ENCODE results near the gene SEMA6A. TPM values are rescaled to one million over a fixed set of nuclear protein-coding genes. Genes with fewer than 3 reads are reported as not detected.

Gene SEMA6A
- total and polyA plus RNA-seq, 2 experiments from 2014 or later = 233 to 400 TPM

GRCh38 chr5:116518423-116518822 is 56.2 kb downstream of the SEMA6A start (continued):
- TF ChIP-seq, protein P1, sequence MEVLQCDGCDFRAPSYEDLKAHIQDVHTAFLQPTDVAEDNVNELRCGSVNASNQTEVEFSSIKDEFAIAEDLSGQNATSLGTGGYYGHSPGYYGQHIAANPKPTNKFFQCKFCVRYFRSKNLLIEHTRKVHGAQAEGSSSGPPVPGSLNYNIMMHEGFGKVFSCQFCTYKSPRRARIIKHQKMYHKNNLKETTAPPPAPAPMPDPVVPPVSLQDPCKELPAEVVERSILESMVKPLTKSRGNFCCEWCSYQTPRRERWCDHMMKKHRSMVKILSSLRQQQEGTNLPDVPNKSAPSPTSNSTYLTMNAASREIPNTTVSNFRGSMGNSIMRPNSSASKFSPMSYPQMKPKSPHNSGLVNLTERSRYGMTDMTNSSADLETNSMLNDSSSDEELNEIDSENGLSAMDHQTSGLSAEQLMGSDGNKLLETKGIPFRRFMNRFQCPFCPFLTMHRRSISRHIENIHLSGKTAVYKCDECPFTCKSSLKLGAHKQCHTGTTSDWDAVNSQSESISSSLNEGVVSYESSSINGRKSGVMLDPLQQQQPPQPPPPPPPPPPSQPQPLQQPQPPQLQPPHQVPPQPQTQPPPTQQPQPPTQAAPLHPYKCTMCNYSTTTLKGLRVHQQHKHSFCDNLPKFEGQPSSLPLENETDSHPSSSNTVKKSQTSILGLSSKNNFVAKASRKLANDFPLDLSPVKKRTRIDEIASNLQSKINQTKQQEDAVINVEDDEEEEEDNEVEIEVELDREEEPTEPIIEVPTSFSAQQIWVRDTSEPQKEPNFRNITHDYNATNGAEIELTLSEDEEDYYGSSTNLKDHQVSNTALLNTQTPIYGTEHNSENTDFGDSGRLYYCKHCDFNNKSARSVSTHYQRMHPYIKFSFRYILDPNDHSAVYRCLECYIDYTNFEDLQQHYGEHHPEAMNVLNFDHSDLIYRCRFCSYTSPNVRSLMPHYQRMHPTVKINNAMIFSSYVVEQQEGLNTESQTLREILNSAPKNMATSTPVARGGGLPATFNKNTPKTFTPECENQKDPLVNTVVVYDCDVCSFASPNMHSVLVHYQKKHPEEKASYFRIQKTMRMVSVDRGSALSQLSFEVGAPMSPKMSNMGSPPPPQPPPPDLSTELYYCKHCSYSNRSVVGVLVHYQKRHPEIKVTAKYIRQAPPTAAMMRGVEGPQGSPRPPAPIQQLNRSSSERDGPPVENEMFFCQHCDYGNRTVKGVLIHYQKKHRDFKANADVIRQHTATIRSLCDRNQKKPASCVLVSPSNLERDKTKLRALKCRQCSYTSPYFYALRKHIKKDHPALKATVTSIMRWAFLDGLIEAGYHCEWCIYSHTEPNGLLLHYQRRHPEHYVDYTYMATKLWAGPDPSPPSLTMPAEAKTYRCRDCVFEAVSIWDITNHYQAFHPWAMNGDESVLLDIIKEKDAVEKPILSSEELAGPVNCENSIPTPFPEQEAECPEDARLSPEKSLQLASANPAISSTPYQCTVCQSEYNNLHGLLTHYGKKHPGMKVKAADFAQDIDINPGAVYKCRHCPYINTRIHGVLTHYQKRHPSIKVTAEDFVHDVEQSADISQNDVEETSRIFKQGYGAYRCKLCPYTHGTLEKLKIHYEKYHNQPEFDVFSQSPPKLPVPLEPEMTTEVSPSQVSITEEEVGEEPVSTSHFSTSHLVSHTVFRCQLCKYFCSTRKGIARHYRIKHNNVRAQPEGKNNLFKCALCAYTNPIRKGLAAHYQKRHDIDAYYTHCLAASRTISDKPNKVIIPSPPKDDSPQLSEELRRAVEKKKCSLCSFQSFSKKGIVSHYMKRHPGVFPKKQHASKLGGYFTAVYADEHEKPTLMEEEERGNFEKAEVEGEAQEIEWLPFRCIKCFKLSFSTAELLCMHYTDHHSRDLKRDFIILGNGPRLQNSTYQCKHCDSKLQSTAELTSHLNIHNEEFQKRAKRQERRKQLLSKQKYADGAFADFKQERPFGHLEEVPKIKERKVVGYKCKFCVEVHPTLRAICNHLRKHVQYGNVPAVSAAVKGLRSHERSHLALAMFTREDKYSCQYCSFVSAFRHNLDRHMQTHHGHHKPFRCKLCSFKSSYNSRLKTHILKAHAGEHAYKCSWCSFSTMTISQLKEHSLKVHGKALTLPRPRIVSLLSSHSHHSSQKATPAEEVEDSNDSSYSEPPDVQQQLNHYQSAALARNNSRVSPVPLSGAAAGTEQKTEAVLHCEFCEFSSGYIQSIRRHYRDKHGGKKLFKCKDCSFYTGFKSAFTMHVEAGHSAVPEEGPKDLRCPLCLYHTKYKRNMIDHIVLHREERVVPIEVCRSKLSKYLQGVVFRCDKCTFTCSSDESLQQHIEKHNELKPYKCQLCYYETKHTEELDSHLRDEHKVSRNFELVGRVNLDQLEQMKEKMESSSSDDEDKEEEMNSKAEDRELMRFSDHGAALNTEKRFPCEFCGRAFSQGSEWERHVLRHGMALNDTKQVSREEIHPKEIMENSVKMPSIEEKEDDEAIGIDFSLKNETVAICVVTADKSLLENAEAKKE (CRISPR knock-in tag; IDR thresholded peaks at IDR 0.05) = no peak

GRCh38 chr5:116517488-116517887 is 57.1 kb downstream of the SEMA6A start:
- peak overlapping the region; percentile 22 for H3K4me2 ChIP-seq
- no peak overlapping the region; the same call in 1 of the 2 replicates for H3K27ac ChIP-seq (ENCODE audit: low read depth)
- H4K20me1 ChIP-seq (replicated peaks; ENCODE audit: insufficient read depth) = peaks cover 91% of the 10 kb centered on the region
- no peak overlapping the region for H3K4me3 Mint-ChIP-seq
- no peaks in the 10 kb centered on the region for H3K9me3 Mint-ChIP-seq
- H2AFZ ChIP-seq = no peak overlapping the region
- peaks cover 93% of the 10 kb centered on the region for H3K4me1 ChIP-seq (ENCODE audit: insufficient read depth)
- peaks cover 79% of the 10 kb centered on the region for H3K4me1 Mint-ChIP-seq
- peaks cover 100% of the 10 kb centered on the region for H3K79me2 ChIP-seq (replicated peaks; ENCODE audit: insufficient read depth)
- DNase-seq (ENCODE audit: low spot score) (no peak), ATAC-seq (no peak; the same call in 2 of the 3 replicates)
- no peaks in the 10 kb centered on the region for H3F3A ChIP-seq (replicated peaks; ENCODE audit: low read depth)
- H3K27ac Mint-ChIP-seq = peak overlapping the region; percentile 93
- no peak overlapping the region for H3K4me3 ChIP-seq
- no peaks in the 10 kb centered on the region for H3K36me3 ChIP-seq (ENCODE audit: insufficient read depth)
- H3K27me3 ChIP-seq (ENCODE audit: insufficient read depth) = no peaks in the 10 kb centered on the region
- H3K36me3 Mint-ChIP-seq (ENCODE audit: low read depth) = peaks cover 16% of the 10 kb centered on the region
- peaks cover 7% of the 10 kb centered on the region for H3K27me3 Mint-ChIP-seq (ENCODE audit: insufficient read depth, low read depth, poor library complexity)
- H3K9me2 ChIP-seq (ENCODE audit: insufficient read depth) = no peaks in the 10 kb centered on the region
- no peak for TF ChIP-seq CREB1 (CRISPR knock-in tag; IDR thresholded peaks at IDR 0.05; ENCODE audit: low read depth)
- TF ChIP-seq, protein P2, sequence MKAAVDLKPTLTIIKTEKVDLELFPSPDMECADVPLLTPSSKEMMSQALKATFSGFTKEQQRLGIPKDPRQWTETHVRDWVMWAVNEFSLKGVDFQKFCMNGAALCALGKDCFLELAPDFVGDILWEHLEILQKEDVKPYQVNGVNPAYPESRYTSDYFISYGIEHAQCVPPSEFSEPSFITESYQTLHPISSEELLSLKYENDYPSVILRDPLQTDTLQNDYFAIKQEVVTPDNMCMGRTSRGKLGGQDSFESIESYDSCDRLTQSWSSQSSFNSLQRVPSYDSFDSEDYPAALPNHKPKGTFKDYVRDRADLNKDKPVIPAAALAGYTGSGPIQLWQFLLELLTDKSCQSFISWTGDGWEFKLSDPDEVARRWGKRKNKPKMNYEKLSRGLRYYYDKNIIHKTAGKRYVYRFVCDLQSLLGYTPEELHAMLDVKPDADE (IDR thresholded peaks at IDR 0.05) = no peak
- TF ChIP-seq, protein P1 (CRISPR knock-in tag; IDR thresholded peaks at IDR 0.05) = no peak
- no peak for TF ChIP-seq ZNF331 (CRISPR knock-in tag; IDR thresholded peaks at IDR 0.05; ENCODE audit: low read depth)
- no peak for TF ChIP-seq POLR2AphosphoS5 (IDR thresholded peaks at IDR 0.05; ENCODE audit: low read depth)
- TF ChIP-seq ZNF114 (CRISPR knock-in tag; IDR thresholded peaks at IDR 0.05) = no peak
- TF ChIP-seq, protein P3, sequence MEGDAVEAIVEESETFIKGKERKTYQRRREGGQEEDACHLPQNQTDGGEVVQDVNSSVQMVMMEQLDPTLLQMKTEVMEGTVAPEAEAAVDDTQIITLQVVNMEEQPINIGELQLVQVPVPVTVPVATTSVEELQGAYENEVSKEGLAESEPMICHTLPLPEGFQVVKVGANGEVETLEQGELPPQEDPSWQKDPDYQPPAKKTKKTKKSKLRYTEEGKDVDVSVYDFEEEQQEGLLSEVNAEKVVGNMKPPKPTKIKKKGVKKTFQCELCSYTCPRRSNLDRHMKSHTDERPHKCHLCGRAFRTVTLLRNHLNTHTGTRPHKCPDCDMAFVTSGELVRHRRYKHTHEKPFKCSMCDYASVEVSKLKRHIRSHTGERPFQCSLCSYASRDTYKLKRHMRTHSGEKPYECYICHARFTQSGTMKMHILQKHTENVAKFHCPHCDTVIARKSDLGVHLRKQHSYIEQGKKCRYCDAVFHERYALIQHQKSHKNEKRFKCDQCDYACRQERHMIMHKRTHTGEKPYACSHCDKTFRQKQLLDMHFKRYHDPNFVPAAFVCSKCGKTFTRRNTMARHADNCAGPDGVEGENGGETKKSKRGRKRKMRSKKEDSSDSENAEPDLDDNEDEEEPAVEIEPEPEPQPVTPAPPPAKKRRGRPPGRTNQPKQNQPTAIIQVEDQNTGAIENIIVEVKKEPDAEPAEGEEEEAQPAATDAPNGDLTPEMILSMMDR (conservative IDR thresholded peaks at IDR 0.05; ENCODE audit: low read depth in 2 of 2) = no peak

Measured in GM23338 (cell line).